ENCODE data around the gene DOCK8. TPM values are rescaled to one million over a fixed set of nuclear protein-coding genes. Genes with fewer than 3 reads are reported as not detected.

DOCK8 gene
- total and polyA plus RNA-seq, 2 experiments from 2014 or later, result not detected

DNA sequence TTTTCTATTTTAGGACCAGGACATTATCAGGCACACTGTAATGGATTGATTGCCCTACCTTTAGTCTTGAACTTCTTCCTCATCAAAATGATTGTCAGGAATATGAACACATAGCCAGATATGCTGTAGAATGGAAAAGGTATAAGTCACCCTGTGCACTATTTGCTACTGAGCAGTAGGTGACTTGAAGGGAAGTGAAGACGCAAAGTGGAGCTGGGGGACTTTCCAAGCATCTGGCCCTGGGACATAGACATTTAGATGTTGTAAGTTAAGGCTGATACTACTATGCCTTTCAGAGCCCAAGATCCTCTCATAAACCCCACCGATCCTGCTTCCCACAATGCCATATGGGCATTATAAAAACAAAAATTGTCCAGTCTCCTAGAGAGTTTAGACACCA lies 174.5 kb downstream of the DOCK8 start:
- Histone ChIP-seq H3K9ac (no peak overlapping the region), H3K79me2 (ENCODE audit: insufficient read depth) (no peaks in the 10 kb centered on the region), H3K4me2 (ENCODE audit: unreplicated experiment) (no peak overlapping the region), H3K27ac (no peak overlapping the region), H3K4me3 (no peak overlapping the region), H3K27me3 (replicated peaks; ENCODE audit: insufficient read depth) (0 out of 2 replicates have a peak, but pooled peaks cover 4% of the 10 kb centered on the region), H3K9me2 (ENCODE audit: insufficient read depth) (no peaks in the 10 kb centered on the region), H3F3A (ENCODE audit: insufficient read depth) (no peaks in the 10 kb centered on the region), H4K20me1 (ENCODE audit: insufficient read depth) (no peaks in the 10 kb centered on the region), H3K36me3 (ENCODE audit: low read depth) (no peaks in the 10 kb centered on the region), H3K9me3 (ENCODE audit: low read depth) (no peaks in the 10 kb centered on the region), H3K4me1 (ENCODE audit: insufficient read depth) (no peaks in the 10 kb centered on the region), H2AFZ (no peak overlapping the region)
- TF ChIP-seq EZH2 (IDR thresholded peaks at IDR 0.05; ENCODE audit: insufficient read depth, poor library complexity, severe bottlenecking), result no peak
- TF ChIP-seq EZH2phosphoT487 (IDR thresholded peaks at IDR 0.05; ENCODE audit: insufficient read depth, low read depth), result no peak
- no peak for DNase-seq
- in situ Hi-C loops (cut with MboI), result loop anchor here (10.0 kb wide), 1 partner anchor 216 kb away; no protein-coding TSS in a partner anchor
- 74 to 85% methylated on average over 2 of the region's 2 CpGs for WGBS, 2 experiments (ENCODE audit: low coverage in 1 of 2, low lambda C conversion rate in 2 of 2, missing lambda C conversion rate in 2 of 2)

DNA sequence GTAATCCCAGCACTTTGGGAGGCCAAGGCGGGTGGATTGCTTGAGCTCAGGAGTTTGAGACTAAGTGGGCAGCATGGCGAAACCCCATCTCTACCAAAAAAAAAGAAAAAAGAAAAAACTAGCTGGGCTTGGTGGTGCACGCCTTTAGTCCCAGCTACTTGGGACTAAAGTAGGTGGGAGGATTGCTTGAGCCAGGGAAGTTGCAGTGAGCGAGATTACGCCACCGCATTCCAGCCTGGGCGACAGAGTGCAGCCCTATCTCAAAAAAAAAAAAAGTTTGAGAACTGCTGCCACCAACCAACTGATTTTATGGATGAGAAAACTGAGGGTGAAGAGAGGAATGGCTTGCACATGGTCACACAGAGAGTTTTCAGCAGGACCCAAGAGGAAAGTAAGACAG lies 175.1 kb downstream of the DOCK8 start:
- no peaks in the 10 kb centered on the region for H3K9me3 ChIP-seq (ENCODE audit: low read depth)
- no peaks in the 10 kb centered on the region for H3K4me1 ChIP-seq (ENCODE audit: insufficient read depth)
- 78 to 83% methylated on average over 7 of the region's 7 CpGs for WGBS, 2 experiments (ENCODE audit: low coverage in 1 of 2, low lambda C conversion rate in 2 of 2, missing lambda C conversion rate in 2 of 2)
- no peak overlapping the region for H3K27ac ChIP-seq
- H3K27me3 ChIP-seq (replicated peaks; ENCODE audit: insufficient read depth), result 0 out of 2 replicates have a peak, but pooled peaks cover 4% of the 10 kb centered on the region
- no peak overlapping the region for H2AFZ ChIP-seq
- H3K79me2 ChIP-seq (ENCODE audit: insufficient read depth), result no peaks in the 10 kb centered on the region
- no peaks in the 10 kb centered on the region for H3K9me2 ChIP-seq (ENCODE audit: insufficient read depth)
- in situ Hi-C loops (cut with MboI), result loop anchor here (10.0 kb wide), 1 partner anchor 215 kb away; no protein-coding TSS in a partner anchor
- no peak overlapping the region for H3K9ac ChIP-seq
- H3K4me3 ChIP-seq, result no peak overlapping the region
- no peaks in the 10 kb centered on the region for H3F3A ChIP-seq (ENCODE audit: insufficient read depth)
- no peaks in the 10 kb centered on the region for H4K20me1 ChIP-seq (ENCODE audit: insufficient read depth)
- H3K36me3 ChIP-seq (ENCODE audit: low read depth), result no peaks in the 10 kb centered on the region
- no peak for TF ChIP-seq EZH2phosphoT487 (IDR thresholded peaks at IDR 0.05; ENCODE audit: insufficient read depth, low read depth)
- TF ChIP-seq EZH2 (IDR thresholded peaks at IDR 0.05; ENCODE audit: insufficient read depth, poor library complexity, severe bottlenecking), result no peak
- H3K4me2 ChIP-seq (ENCODE audit: unreplicated experiment), result no peak overlapping the region
- no peak for DNase-seq

DNA sequence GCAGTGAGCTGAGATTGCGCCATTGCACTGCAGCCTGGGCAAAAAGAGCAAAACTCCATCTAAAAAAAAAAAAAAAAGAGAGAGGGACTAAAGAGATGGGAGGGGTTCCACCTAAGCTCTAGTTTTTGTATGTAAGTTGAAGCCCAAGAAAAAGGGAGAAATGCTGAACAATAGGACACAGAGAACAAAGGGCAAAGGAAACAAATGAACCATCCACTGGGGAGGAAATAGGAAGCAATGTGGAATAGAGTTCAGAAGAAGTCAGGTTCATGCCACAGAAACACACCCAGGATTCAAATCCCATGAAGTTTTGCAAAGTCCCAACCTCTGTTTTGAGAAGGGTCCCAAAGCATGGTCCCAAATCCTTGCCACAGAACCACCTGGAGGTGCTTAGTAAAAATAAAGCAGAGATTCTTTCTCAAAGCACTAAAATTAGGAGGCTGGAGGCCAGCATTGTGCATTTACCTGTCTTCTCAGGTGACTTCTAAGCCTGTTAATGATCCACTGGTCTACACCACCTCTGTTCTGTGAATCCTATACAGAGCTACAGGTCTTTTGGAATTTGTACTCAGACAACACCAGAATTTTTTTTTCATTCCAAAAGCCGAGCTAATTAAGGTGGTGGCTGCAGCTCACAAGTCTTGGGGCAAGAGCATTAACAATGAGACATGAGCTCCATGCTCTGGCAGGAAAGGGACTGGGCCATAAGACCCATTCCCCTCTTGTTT lies 177.6 kb downstream of the DOCK8 start:
- Histone ChIP-seq H2AFZ (no peak overlapping the region), H3K27me3 (replicated peaks; ENCODE audit: insufficient read depth) (0 out of 2 replicates have a peak, but pooled peaks cover 4% of the 10 kb centered on the region), H3K36me3 (ENCODE audit: low read depth) (no peaks in the 10 kb centered on the region), H3K9me2 (ENCODE audit: insufficient read depth) (no peaks in the 10 kb centered on the region), H3K4me1 (ENCODE audit: insufficient read depth) (no peaks in the 10 kb centered on the region), H3K4me2 (ENCODE audit: unreplicated experiment) (no peak overlapping the region), H3K79me2 (ENCODE audit: insufficient read depth) (no peaks in the 10 kb centered on the region), H4K20me1 (ENCODE audit: insufficient read depth) (no peaks in the 10 kb centered on the region), H3K27ac (no peak overlapping the region), H3K9ac (no peak overlapping the region), H3F3A (ENCODE audit: insufficient read depth) (no peaks in the 10 kb centered on the region), H3K4me3 (no peak overlapping the region), H3K9me3 (ENCODE audit: low read depth) (no peaks in the 10 kb centered on the region)
- TF ChIP-seq EZH2 (IDR thresholded peaks at IDR 0.05; ENCODE audit: insufficient read depth, poor library complexity, severe bottlenecking), result no peak
- no peak for TF ChIP-seq EZH2phosphoT487 (IDR thresholded peaks at IDR 0.05; ENCODE audit: insufficient read depth, low read depth)
- WGBS, 2 experiments (ENCODE audit: low coverage in 1 of 2, low lambda C conversion rate in 2 of 2, missing lambda C conversion rate in 2 of 2), result 24 to 50% methylated on average over 2 of the region's 2 CpGs
- in situ Hi-C loops (cut with MboI), result no loop called here
- DNase-seq, result no peak

DNA sequence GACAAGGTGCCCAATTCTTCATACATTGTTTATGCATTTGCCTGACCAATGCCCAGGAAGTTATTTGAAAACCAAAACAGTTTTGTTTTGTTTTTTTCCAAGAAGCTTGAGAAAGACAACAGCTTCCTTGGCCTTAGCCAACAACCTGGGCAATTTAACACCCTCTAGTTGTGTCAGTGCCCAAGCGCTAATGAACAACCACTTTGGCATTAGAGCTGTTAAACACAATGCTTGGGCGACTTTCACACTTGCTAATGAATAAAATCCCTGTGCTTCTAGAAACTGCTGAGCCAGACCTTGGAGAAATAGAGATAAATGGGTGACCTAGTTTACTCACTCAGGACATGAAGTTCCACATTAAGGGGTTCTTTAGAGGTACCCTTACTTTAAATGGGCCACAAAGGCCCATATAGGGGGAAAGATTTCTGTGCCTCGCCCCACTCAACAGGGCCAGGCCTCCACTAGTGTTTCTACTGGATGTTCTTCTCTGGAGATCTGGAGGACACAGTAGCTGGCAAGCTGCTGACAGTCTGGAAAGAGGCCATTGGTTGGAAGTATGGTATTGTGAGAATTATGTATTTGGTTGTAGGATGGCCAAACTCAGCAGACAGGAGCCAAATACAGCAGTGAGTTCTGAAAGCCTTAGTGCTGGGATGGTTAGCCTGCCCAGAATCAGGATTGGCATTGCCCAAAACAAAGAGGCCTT lies 179.8 kb downstream of the DOCK8 start:
- no peak overlapping the region for H3K4me3 ChIP-seq
- H4K20me1 ChIP-seq (ENCODE audit: insufficient read depth), result no peaks in the 10 kb centered on the region
- H3K9ac ChIP-seq, result no peak overlapping the region
- in situ Hi-C loops (cut with MboI), result no loop called here
- H3F3A ChIP-seq (ENCODE audit: insufficient read depth), result no peaks in the 10 kb centered on the region
- no peaks in the 10 kb centered on the region for H3K79me2 ChIP-seq (ENCODE audit: insufficient read depth)
- H3K36me3 ChIP-seq (ENCODE audit: low read depth), result no peaks in the 10 kb centered on the region
- 20 to 27% methylated on average over 3 of the region's 3 CpGs for WGBS, 2 experiments (ENCODE audit: low coverage in 1 of 2, low lambda C conversion rate in 2 of 2, missing lambda C conversion rate in 2 of 2)
- H3K4me2 ChIP-seq (ENCODE audit: unreplicated experiment), result no peak overlapping the region
- H3K9me3 ChIP-seq (ENCODE audit: low read depth), result no peaks in the 10 kb centered on the region
- DNase-seq, result no peak
- TF ChIP-seq EZH2phosphoT487 (IDR thresholded peaks at IDR 0.05; ENCODE audit: insufficient read depth, low read depth) (no peak), EZH2 (IDR thresholded peaks at IDR 0.05; ENCODE audit: insufficient read depth, poor library complexity, severe bottlenecking) (no peak)
- H3K27ac ChIP-seq, result no peak overlapping the region
- no peaks in the 10 kb centered on the region for H3K4me1 ChIP-seq (ENCODE audit: insufficient read depth)
- no peaks in the 10 kb centered on the region for H3K9me2 ChIP-seq (ENCODE audit: insufficient read depth)
- H2AFZ ChIP-seq, result no peak overlapping the region
- no peaks in the 10 kb centered on the region for H3K27me3 ChIP-seq (replicated peaks; ENCODE audit: insufficient read depth)

Data from GM23248 (cell line).